Measurements from ENCODE around the gene TTC27.

TTC27 gene

DNA sequence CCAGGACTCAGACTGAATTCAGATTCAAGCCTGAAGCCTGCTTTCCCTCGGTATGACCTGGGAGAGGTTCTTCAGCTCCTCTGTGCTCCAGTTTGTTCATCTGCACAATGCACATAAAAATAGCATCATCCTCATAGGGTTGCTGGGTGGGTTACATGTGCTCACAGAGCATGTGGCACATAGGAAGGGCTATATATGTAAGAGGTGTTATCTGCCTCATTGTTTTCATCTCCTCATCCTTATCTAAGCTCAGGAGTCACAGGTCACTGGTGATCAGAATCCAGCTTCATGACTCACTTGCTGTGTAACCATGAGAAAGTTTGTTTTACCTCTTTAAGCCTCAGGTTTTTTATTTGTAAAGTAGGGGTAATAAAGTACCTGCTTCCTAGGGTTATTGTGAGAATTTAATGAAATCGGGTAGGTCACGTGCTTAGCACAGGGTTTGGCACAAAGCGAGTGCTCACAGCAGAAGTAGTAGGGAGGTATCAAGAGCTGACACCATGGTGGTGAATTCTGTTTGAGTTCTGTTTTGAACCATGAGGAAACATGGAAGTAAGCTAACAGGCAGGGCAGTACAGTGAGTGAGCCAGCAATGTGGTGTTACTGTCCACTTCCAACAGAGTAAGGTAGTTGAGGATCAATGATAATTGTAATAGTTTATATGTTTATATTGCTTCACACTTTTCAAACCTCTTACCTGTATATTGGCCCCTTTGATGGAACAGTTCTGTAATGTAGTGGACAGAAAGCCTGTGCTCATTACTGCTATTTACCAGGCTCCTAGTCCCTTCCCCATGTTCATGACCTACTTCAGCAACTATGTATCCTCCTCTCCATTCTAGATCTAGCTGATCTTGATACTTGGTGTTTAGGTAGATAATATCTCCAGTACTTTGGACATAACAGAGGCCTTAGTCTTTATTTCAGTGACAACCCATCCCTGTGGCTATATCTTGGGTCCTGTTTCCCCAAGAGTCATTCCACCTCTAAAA lies 177.6 kb downstream of the TTC27 start:
- Histone ChIP-seq H3K9ac (ENCODE audit: low read length) (no peak overlapping the region), H3K36me3 (ENCODE audit: control insufficient read depth, insufficient read depth, low read length) (no peaks in the 10 kb centered on the region), H3K4me1 (ENCODE audit: control insufficient read depth, insufficient read depth, low read length) (no peaks in the 10 kb centered on the region), H3K4me3 (ENCODE audit: low read depth, low read length) (no peak overlapping the region), H3K9me3 (ENCODE audit: control insufficient read depth, insufficient read depth, low read depth, low read length) (no peaks in the 10 kb centered on the region), H3K27ac (ENCODE audit: low read depth, low read length) (no peak overlapping the region), H3K27me3 (ENCODE audit: control insufficient read depth, insufficient read depth, low read length) (no peaks in the 10 kb centered on the region)

DNA sequence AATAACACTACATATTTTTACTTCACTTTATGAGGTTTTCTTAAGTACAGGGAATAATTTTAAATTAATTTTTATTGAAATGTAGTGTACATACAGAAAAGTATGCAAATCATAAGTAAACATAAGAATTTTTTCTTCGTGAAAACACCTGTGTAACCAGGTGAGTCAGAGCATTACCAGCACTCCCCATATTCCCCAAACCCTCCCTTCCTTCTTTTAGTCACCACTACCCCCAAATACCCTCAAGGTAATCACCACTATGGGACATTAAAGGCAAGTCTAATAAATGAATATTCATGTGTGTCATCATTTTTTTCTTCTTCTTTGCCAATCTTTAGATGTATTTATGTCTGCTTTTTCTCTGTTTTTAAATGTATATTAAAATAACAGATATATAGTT lies 179.0 kb downstream of the TTC27 start:
- H3K4me3 ChIP-seq (ENCODE audit: low read depth, low read length) = no peak overlapping the region
- no peaks in the 10 kb centered on the region for H3K36me3 ChIP-seq (ENCODE audit: control insufficient read depth, insufficient read depth, low read length)
- no peak overlapping the region for H3K9ac ChIP-seq (ENCODE audit: low read length)
- H3K9me3 ChIP-seq (ENCODE audit: control insufficient read depth, insufficient read depth, low read depth, low read length) = no peaks in the 10 kb centered on the region
- no peaks in the 10 kb centered on the region for H3K27me3 ChIP-seq (ENCODE audit: control insufficient read depth, insufficient read depth, low read length)
- H3K27ac ChIP-seq (ENCODE audit: low read depth, low read length) = no peak overlapping the region
- no peaks in the 10 kb centered on the region for H3K4me1 ChIP-seq (ENCODE audit: control insufficient read depth, insufficient read depth, low read length)

DNA sequence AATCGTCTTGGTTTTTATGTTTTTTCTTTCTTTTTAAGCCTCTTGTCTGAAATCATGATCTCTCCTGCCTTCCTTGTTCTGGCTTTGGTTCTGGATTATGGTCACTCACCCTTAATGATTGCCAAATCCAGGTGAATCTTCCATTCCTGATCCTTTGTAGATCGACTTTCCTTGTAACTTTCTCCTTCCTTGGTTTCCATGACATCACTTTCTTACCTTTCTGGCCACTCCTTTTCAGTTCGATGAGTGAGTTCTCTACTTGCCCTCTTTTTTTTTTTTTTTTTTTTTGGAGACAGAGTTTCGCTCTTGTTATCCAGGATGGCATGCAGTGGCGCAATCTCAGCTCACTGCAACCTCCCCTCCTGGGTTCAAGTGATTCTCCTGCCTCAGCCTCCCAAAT lies 179.8 kb downstream of the TTC27 start:
- H3K4me3 ChIP-seq (ENCODE audit: low read depth, low read length) = no peak overlapping the region
- no peaks in the 10 kb centered on the region for H3K9me3 ChIP-seq (ENCODE audit: control insufficient read depth, insufficient read depth, low read depth, low read length)
- no peak overlapping the region for H3K9ac ChIP-seq (ENCODE audit: low read length)
- no peaks in the 10 kb centered on the region for H3K4me1 ChIP-seq (ENCODE audit: control insufficient read depth, insufficient read depth, low read length)
- H3K36me3 ChIP-seq (ENCODE audit: control insufficient read depth, insufficient read depth, low read length) = no peaks in the 10 kb centered on the region
- no peaks in the 10 kb centered on the region for H3K27me3 ChIP-seq (ENCODE audit: control insufficient read depth, insufficient read depth, low read length)
- no peak overlapping the region for H3K27ac ChIP-seq (ENCODE audit: low read depth, low read length)

DNA sequence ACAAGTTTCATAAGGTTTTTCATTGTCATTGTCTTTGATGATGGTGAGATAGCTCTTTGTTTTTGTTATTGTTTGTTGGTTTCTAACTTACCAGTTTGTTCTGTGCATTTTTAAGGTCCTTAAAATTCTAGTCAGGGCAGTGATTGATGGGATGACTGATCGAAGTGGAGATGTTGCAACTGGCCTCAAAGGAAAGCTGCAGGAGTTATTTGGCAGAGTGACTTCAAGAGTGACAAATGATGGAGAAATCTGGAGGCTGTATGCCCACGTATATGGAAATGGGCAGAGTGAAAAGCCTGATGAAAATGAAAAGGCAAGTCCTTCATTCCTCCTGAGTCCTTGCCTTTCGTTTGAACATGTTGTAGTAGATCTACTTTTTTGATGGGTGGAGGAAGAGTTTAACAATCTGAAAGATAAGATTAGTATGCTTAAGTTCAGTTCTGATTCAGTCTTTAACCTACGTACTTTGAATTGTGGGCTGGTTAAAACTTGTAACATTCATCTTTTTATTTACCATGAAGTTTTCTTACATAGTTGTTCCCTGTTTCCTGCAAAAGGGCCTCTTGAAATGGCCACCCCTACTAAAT lies 183.2 kb downstream of the TTC27 start:
- Histone ChIP-seq H3K9ac (ENCODE audit: low read length) (no peak overlapping the region), H3K4me3 (ENCODE audit: low read depth, low read length) (no peak overlapping the region), H3K4me1 (ENCODE audit: control insufficient read depth, insufficient read depth, low read length) (no peaks in the 10 kb centered on the region), H3K36me3 (ENCODE audit: control insufficient read depth, insufficient read depth, low read length) (no peaks in the 10 kb centered on the region), H3K27ac (ENCODE audit: low read depth, low read length) (no peak overlapping the region), H3K9me3 (ENCODE audit: control insufficient read depth, insufficient read depth, low read depth, low read length) (no peaks in the 10 kb centered on the region), H3K27me3 (ENCODE audit: control insufficient read depth, insufficient read depth, low read length) (no peaks in the 10 kb centered on the region)

- H3K4me1 ChIP-seq (ENCODE audit: control insufficient read depth, insufficient read depth, low read length) = no peaks in the 10 kb centered on the region
- no peaks in the 10 kb centered on the region for H3K9me3 ChIP-seq (ENCODE audit: control insufficient read depth, insufficient read depth, low read depth, low read length)
- H3K27ac ChIP-seq (ENCODE audit: low read depth, low read length) = no peak overlapping the region
- H3K36me3 ChIP-seq (ENCODE audit: control insufficient read depth, insufficient read depth, low read length) = no peaks in the 10 kb centered on the region
- no peak overlapping the region for H3K4me3 ChIP-seq (ENCODE audit: low read depth, low read length)
- no peaks in the 10 kb centered on the region for H3K27me3 ChIP-seq (ENCODE audit: control insufficient read depth, insufficient read depth, low read length)
- H3K9ac ChIP-seq (ENCODE audit: low read length) = no peak overlapping the region
These were observed 183.8 kb downstream of the TTC27 start for GRCh38 chr2:32811696-32812095.

GRCh38 chr2:32812316-32812715 lies 184.5 kb downstream of the TTC27 start:
- H3K9ac ChIP-seq (ENCODE audit: low read length) = no peak overlapping the region
- H3K36me3 ChIP-seq (ENCODE audit: control insufficient read depth, insufficient read depth, low read length) = no peaks in the 10 kb centered on the region
- H3K27ac ChIP-seq (ENCODE audit: low read depth, low read length) = no peak overlapping the region
- no peaks in the 10 kb centered on the region for H3K4me1 ChIP-seq (ENCODE audit: control insufficient read depth, insufficient read depth, low read length)
- H3K9me3 ChIP-seq (ENCODE audit: control insufficient read depth, insufficient read depth, low read depth, low read length) = no peaks in the 10 kb centered on the region
- no peaks in the 10 kb centered on the region for H3K27me3 ChIP-seq (ENCODE audit: control insufficient read depth, insufficient read depth, low read length)
- H3K4me3 ChIP-seq (ENCODE audit: low read depth, low read length) = no peak overlapping the region

DNA sequence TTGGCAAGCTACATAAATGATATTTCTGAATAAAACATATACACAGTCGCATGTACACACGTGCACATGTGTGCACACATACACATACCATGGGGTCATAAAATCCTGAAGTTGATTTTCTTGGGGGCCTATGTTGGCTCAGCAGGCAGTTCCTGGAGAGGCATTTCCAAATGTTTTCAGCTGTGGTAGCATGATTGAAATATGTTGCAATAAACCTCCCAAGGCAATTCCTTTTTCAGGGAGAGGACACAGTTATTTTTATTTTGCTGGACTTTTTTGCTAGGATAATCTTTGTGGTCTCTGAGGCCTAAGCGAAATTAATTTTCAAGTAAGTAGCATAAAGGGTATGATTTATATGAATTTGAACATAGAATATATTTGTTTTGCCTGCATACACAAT lies 192.2 kb downstream of the TTC27 start:
- Histone ChIP-seq H3K4me3 (ENCODE audit: low read depth, low read length) (no peak overlapping the region), H3K4me1 (ENCODE audit: control insufficient read depth, insufficient read depth, low read length) (no peaks in the 10 kb centered on the region), H3K36me3 (ENCODE audit: control insufficient read depth, insufficient read depth, low read length) (no peaks in the 10 kb centered on the region), H3K27ac (ENCODE audit: low read depth, low read length) (no peak overlapping the region), H3K9ac (ENCODE audit: low read length) (no peak overlapping the region), H3K9me3 (ENCODE audit: control insufficient read depth, insufficient read depth, low read depth, low read length) (no peaks in the 10 kb centered on the region), H3K27me3 (ENCODE audit: control insufficient read depth, insufficient read depth, low read length) (no peaks in the 10 kb centered on the region)

DNA sequence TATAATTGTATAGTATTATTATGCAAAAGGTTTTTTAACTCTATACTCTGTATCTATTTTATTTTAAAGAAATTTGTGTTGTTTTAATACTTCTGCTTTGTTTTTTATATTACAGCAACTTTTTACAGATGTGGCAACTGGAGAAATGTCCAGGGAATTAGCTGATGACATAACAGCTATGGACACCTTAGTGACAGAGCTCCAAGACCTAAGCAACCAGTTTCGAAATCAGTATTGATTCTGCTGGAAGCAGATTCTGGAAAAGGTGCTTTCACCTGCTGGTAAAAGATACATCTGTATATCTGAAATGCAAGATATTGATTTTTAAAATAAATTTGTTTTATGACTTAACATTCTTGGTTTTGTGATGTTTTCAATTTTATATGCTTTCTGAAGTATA lies 192.9 kb downstream of the TTC27 start:
- Histone ChIP-seq H3K4me3 (ENCODE audit: low read depth, low read length) (no peak overlapping the region), H3K36me3 (ENCODE audit: control insufficient read depth, insufficient read depth, low read length) (no peaks in the 10 kb centered on the region)

DNA sequence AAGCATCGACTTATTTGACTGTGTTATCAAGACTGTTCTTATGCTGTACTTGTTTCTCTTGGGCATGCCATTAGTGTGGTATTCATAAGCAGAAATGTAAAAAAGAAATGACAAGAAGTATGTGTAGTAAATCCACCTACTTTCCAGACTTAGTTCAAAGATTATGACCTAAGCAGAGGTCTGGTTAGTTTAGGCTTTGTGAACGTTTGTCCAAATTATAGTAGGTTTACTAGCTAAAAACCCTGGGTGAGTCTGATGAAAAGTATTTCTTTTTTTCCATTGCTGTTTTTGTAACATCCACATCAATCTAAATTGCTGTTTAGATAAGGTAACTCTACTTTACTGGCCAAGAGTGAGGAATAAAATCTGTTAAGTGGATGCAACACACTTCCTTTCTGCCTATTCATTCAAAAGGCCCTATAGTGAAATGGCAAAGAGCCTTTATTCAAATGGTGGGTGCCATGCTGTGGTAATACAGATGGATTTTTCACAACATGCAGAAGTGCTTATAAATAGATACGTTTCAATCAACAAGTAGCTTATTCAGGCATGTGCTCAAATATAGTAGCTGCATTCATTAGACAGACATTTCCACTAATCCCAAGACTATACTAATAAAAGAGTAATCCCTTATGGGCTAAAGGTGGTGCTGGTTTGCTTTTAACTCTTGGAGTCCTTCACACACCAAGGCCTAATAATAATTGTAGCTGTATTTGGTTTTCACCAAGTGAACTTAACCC lies 196.4 kb downstream of the TTC27 start:
- no peaks in the 10 kb centered on the region for H3K27me3 ChIP-seq (ENCODE audit: control insufficient read depth, insufficient read depth, low read length)
- H3K27ac ChIP-seq (ENCODE audit: low read depth, low read length) = no peak overlapping the region
- H3K9me3 ChIP-seq (ENCODE audit: control insufficient read depth, insufficient read depth, low read depth, low read length) = no peaks in the 10 kb centered on the region
- H3K36me3 ChIP-seq (ENCODE audit: control insufficient read depth, insufficient read depth, low read length) = no peaks in the 10 kb centered on the region
- no peak overlapping the region for H3K9ac ChIP-seq (ENCODE audit: low read length)
- H3K4me3 ChIP-seq (ENCODE audit: low read depth, low read length) = no peak overlapping the region
- no peaks in the 10 kb centered on the region for H3K4me1 ChIP-seq (ENCODE audit: control insufficient read depth, insufficient read depth, low read length)

More for the DNA sequence above, 192.9 kb downstream of the TTC27 start:
- Histone ChIP-seq H3K27ac (ENCODE audit: low read depth, low read length) (no peak overlapping the region), H3K9me3 (ENCODE audit: control insufficient read depth, insufficient read depth, low read depth, low read length) (no peaks in the 10 kb centered on the region), H3K4me1 (ENCODE audit: control insufficient read depth, insufficient read depth, low read length) (no peaks in the 10 kb centered on the region), H3K9ac (ENCODE audit: low read length) (no peak overlapping the region), H3K27me3 (ENCODE audit: control insufficient read depth, insufficient read depth, low read length) (no peaks in the 10 kb centered on the region)

DNA sequence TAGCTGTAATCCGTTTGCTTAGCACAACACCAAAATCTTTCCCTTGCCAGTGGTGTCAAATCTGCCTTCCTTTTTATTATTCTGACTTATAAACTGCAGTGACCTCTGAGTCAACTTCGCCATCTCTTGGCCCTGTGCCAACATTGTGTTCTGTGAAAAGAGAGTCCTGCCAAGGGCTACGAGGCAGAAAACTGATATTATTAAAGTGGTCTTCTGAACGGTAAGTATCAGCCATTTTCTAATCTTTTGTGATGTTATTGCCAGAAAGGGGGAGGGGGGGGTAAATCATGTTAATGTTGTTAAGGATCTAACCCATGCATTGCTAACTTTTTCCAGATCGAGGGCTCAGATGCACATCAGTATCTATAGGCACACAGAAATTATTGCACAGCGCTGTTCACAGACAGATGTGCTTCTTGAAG lies 197.5 kb downstream of the TTC27 start:
- H3K4me1 ChIP-seq (ENCODE audit: control insufficient read depth, insufficient read depth, low read length) = no peaks in the 10 kb centered on the region
- no peak overlapping the region for H3K4me3 ChIP-seq (ENCODE audit: low read depth, low read length)
- no peak overlapping the region for H3K9ac ChIP-seq (ENCODE audit: low read length)
- H3K36me3 ChIP-seq (ENCODE audit: control insufficient read depth, insufficient read depth, low read length) = no peaks in the 10 kb centered on the region
- no peaks in the 10 kb centered on the region for H3K9me3 ChIP-seq (ENCODE audit: control insufficient read depth, insufficient read depth, low read depth, low read length)
- H3K27me3 ChIP-seq (ENCODE audit: control insufficient read depth, insufficient read depth, low read length) = no peaks in the 10 kb centered on the region
- H3K27ac ChIP-seq (ENCODE audit: low read depth, low read length) = no peak overlapping the region

DNA sequence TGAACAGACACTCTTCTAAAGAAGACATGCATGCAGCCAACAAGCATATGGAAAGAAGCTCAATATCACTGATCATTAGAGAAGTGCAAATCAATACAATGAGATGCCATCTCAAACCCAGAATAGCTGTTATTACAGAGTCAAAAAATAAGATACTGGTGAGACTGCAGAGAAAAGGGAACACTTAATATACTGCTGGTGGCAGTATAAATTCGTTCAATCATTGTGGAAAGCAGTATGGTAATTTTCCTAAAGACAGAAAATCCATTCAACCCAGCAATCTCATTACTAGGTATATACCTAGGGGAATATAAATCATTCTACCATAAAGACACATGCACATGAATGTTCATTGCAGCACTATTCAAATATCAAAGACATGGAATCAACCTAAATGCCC lies 202.3 kb downstream of the TTC27 start:
- Histone ChIP-seq H3K9me3 (ENCODE audit: control insufficient read depth, insufficient read depth, low read depth, low read length) (no peaks in the 10 kb centered on the region), H3K27me3 (ENCODE audit: control insufficient read depth, insufficient read depth, low read length) (no peaks in the 10 kb centered on the region), H3K36me3 (ENCODE audit: control insufficient read depth, insufficient read depth, low read length) (no peaks in the 10 kb centered on the region), H3K4me1 (ENCODE audit: control insufficient read depth, insufficient read depth, low read length) (no peaks in the 10 kb centered on the region), H3K4me3 (ENCODE audit: low read depth, low read length) (no peak overlapping the region), H3K27ac (ENCODE audit: low read depth, low read length) (no peak overlapping the region), H3K9ac (ENCODE audit: low read length) (no peak overlapping the region)

Measured in HUES6 (cell line).